GM20000 (cell line): ENCODE measurements around the gene TMEM106C.

ENCODE experiments used
- DNase-seq: peaks from one replicate; pipeline ENCODE4 v3.0.0; 2012; ENCODE audit warnings: low spot score
- CTCF ChIP-seq: IDR thresholded peaks from 2 replicates; pipeline ENCODE4 v1.5.1; 2012; ENCODE audit warnings: mild to moderate bottlenecking, control low read depth; ENCODE audit errors: extremely low read depth, missing control alignments

Gene TMEM106C

DNA sequence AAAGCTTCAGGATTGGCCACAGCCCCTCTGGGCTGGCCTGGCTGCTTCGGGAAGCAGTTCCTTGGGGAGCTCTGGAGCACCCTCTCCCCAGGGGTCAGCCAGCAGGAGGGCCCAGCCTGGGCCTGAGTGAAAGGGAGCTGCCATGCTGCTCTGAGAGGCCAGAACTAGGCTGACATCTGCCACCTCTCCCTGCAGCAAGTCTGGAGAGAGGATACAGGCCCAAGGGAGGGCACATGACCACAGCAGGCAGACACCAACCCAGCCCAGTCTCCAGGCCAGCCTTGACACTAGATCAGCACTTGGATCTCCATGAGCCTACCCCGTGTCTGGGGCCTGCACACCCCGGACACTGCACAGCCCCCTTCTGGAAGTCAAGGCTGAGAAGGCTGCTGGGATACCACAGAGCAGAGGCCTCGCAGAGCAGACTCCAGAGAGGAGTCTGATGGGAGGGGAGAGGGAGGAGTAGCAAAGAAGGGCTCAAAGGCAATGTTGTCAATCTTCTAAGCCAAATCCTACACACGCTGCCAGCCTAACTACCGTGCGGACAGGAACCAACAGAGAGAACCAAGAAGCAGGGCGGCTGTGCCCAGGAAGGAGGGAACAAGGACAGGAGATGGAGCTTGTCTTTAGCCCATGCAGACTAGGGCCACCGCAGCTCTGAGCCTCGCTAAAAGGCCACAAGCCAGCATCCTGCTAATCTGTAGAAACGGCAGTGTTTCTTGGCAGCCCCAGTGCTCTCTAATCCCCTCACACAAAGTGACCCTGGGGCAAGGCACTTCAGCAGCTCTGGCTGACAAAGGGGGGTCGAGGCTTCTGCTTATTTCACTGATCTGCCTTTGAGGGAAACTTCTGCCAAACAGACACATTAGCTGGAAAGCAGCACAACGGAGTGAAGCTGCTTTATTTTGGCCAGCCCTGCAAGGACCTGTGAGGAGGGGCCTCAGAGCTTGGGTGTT is 28.0 kb downstream of the TMEM106C start:
- no peak for DNase-seq
- no peak for TF ChIP-seq CTCF

DNA sequence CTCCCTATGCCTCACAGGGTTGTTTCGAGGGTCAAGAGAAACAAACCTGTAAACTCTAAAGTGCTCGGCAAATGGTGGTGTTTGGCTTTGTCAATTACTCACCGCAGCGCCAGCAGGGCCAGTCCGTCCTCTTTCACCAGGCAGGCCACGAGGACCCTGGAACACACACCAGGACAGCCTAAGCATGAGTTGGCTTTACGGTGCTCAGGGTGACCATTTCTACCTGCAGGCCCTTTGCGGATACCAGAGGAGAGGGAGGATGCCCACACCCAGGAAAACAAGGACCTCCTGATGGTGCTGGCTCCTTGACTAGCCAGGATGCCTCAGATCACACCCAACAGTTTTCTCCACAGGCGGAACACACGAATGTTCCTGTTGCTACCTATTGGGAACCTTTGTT is 29.4 kb downstream of the TMEM106C start:
- TF ChIP-seq CTCF = no peak
- no peak for DNase-seq

GRCh38 chr12:47993491-47993890 is 30.1 kb downstream of the TMEM106C start:
- no peak for DNase-seq

DNA sequence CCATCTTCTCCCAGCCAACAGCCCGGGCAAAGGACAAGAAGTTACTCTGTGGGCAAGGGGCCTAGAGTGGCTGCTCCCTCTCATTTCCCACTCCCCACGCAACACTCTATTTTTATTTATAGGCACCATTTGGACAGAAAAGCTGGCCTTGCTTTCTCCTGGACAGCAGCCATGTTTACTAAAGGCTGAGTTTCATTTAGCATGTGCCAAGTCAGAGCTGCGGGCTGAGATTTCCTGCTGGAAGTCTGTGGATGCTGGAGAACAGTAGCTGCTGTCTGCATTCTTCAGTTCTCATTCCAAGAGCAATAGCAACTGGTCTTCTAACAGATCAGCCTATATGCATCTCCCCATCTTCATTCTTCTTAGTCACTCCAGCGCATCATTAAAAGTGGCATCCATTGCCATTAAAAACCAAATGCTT is 32.6 kb downstream of the TMEM106C start:
- no peak for TF ChIP-seq CTCF
- DNase-seq = no peak

More at GRCh38 chr12:47993491-47993890, 30.1 kb downstream of the TMEM106C start:
- no peak for TF ChIP-seq CTCF

DNA sequence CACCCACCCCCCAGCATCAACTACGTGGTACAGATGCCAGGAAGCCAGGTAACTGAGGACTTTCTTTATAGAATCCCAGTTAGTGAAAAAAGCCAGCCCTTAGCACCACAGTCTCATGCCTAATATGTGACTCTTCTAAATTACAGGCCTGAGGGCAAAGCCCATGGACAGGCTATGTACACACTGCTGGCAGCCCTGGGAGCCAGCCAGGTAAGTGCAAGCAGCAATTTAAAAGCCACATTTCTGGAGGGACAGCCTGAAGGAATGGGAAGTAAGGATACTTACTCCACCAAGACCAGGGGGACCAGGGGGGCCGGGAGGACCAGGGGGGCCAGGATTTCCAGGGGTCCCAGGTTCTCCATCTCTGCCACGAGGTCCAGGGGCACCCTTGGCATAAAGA is 33.9 kb downstream of the TMEM106C start:
- no peak for TF ChIP-seq CTCF

DNA sequence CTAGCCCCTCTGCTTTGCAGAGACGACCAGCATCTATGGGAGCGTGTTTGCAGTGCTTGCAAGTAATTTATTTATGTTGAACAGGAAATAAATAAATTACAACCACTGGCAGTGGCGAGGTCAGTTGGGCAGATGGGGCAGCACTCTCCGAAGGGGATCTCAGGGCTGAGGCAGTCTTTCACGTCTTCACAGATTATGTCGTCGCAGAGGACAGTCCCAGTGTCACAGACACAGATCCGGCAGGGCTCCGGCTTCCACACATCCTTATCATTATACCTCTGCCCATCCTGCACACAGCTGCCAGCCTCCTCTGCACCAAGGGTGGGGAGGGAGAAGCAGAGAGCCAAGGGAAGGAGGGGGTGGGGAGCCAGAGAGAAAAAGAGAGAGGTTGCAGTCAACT is 36.4 kb downstream of the TMEM106C start:
- no peak for TF ChIP-seq CTCF
- no peak for DNase-seq

More for the DNA sequence above, 33.9 kb downstream of the TMEM106C start:
- no peak for DNase-seq

DNA sequence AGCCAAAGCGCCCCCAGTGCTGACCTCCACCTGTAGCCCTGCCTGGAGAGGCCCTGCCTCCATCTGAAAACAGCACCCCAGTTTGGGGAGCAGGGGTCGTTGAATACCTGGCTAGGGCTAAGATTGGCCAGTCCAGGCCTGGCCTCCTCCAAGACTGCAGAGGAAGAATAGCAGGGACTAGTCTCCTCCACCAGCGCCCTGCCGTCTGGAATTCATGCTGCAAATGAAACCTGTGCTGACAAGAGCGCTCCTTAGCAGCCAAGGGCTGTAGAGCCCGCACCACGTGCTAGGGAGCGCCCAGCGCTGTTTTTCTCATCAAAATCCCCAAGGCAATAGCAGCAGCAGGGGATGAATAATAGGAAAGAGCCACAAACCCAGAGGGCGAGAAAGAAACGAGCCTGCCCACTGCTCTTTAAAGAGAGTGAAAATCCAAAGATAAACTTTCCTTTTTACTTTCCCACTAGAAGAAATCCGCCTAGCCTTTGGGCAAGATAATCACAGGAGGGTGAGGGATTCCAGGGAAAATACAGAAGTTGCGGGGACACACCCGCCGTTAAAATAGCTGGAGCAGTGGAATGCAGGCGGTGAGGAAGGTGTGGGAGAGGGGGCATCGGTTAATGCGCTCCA is 37.6 kb downstream of the TMEM106C start:
- no peak for DNase-seq
- TF ChIP-seq CTCF = no peak
